H1 (cell line): Measurements from ENCODE around the gene CRYAB. TPM values are rescaled to one million over a fixed set of nuclear protein-coding genes. Genes with fewer than 3 reads are reported as not detected.

Experiments used
- HDAC2 ChIP-seq, 2 experiments: fragments of 300-600 bp in 1 of 2; sonication (generic) in 1 of 2; IDR thresholded peaks; 2 replicates each; pipeline ENCODE4 v1.6.1; 2011 to 2012; ENCODE audit warnings: low read depth in 2 of 2, low read length in 2 of 2, mild to moderate bottlenecking in 2 of 2, moderate library complexity in 2 of 2, borderline replicate concordance in 1 of 2, inconsistent platforms in 1 of 2
- ZNF274 ChIP-seq: IDR thresholded peaks from 2 replicates; pipeline ENCODE4 v1.7.0; 2012; ENCODE audit warnings: low read length, borderline replicate concordance; ENCODE audit errors: extremely low read depth
- polyA plus RNA-seq, 7 experiments: library from polyadenylated mRNA; depleted of rRNA in 3 of 7; stranded (reverse) in 5 of 7; unstranded in 2 of 7; fragments of >200 nt in 5 of 7; fragments of 200-250 nt in 2 of 7; gene quantifications; 1 replicate in 5 of 7; 2 replicates in 1 of 7; 4 replicates in 1 of 7; pipeline versions ENCODE4 v1.2.1 to v1.2.3, GENCODE V29; 2011 to 2013; ENCODE audit warnings: missing spikeins in 2 of 7, mixed read lengths in 2 of 7
- total RNA-seq: library from RNA; stranded (reverse); fragmentation: NEBNext Ultra II Directional; extraction: Animal tissue kit (Norgen Biotek cat#: 25700); gene quantifications from 2 replicates; pipeline ENCODE4 v1.2.1, GENCODE V29; 2021
- TF ChIP-seq, protein P1 (sequence below): IDR thresholded peaks from 2 replicates; pipeline ENCODE4 v1.6.1; 2012; ENCODE audit warnings: inconsistent platforms

Gene CRYAB
- total and polyA plus RNA-seq, 2 of the 8 experiments (the other 6 are each of a cell fraction or from before 2014, with no cell fraction given): 1.9 to 2.0 TPM

DNA sequence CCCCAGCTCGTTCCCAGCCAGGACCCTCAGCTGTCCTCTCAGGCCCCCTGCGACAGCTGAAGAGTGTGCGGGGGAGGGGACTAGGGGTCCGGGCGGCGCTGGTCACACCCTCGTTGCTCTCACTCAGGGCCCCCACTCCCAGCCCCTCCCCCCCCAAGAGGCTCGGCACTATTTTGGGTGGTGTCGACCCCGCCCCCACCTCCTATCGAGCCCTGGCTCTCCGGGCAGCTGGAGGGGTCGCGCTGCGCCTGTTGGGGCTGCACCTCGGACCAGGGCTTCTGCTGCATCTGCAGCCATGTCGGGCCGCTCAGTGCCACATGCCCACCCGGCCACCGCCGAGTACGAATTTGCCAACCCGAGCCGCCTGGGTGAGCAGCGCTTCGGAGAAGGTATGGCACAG is 965 bp upstream of the CRYAB start, which contains the start of gene HSPB2 (continued):
- TF ChIP-seq, protein P1, sequence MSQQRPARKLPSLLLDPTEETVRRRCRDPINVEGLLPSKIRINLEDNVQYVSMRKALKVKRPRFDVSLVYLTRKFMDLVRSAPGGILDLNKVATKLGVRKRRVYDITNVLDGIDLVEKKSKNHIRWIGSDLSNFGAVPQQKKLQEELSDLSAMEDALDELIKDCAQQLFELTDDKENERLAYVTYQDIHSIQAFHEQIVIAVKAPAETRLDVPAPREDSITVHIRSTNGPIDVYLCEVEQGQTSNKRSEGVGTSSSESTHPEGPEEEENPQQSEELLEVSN: no peak
- TF ChIP-seq ZNF274 (no peak), HDAC2 (IDR thresholded peaks at IDR 0.05; ENCODE audit: borderline replicate concordance in 1 of 2, low read depth in 2 of 2, low read length in 2 of 2) (no peak)
